Activated CD4-positive, alpha-beta T cell treated with anti-CD3 and anti-CD28 coated beads, Interleukin-2, amount 10 ng/mL, durations not matched to agents 24 days and 14 days (primary cell): ENCODE measurements around the gene GALNT9. TPM values are rescaled to one million over a fixed set of nuclear protein-coding genes. Genes with fewer than 3 reads are reported as not detected.

Experiments
- DNase-seq: peaks from one replicate; pipeline ENCODE4 v3.0.0; 2022
- H3K27ac Mint-ChIP-seq: one replicate; pipeline ENCODE4 v1.8.0; 2022; ENCODE audit warnings: mild to moderate bottlenecking, mixed read lengths
- H3K27me3 Mint-ChIP-seq: one replicate; pipeline ENCODE4 v1.8.0; 2022; ENCODE audit warnings: mixed read lengths
- H3K36me3 Mint-ChIP-seq: one replicate; pipeline ENCODE4 v1.8.0; 2022; ENCODE audit warnings: low read depth, mild to moderate bottlenecking, mixed read lengths
- H3K4me1 Mint-ChIP-seq: one replicate; pipeline ENCODE4 v1.8.0; 2021; ENCODE audit warnings: mixed read lengths
- H3K4me3 Mint-ChIP-seq: one replicate; pipeline ENCODE4 v1.8.0; 2022; ENCODE audit warnings: mild to moderate bottlenecking, moderate library complexity, mixed read lengths
- H3K9me3 Mint-ChIP-seq: one replicate; pipeline ENCODE4 v1.8.0; 2021; ENCODE audit warnings: mixed read lengths
- intact Hi-C: fragments of 100-400 bp; cut with micrococcal nuclease; formaldehyde crosslinking; loops from one replicate; pipeline ENCODE4 v1.15.1; 2023
- total RNA-seq: library from RNA; stranded (reverse); gene quantifications from 2 replicates; pipeline ENCODE4 v1.2.3, GENCODE V29; 2022

The GALNT9 gene
- total RNA-seq, 1 donor from 2014 or later, result not detected

GRCh38 chr12:132354211-132354981 lies 25.0 kb upstream of the GALNT9 start:
- Mint-ChIP-seq H3K4me3 (no peak overlapping the region), H3K9me3 (no peaks in the 10 kb centered on the region), H3K27ac (no peak overlapping the region), H3K36me3 (no peaks in the 10 kb centered on the region), H3K4me1 (no peaks in the 10 kb centered on the region), H3K27me3 (no peaks in the 10 kb centered on the region)
- intact Hi-C loops, result no loop called here
- DNase-seq, result no peak

GRCh38 chr12:132353811-132354210 lies 24.4 kb upstream of the GALNT9 start:
- no peak for DNase-seq
- Mint-ChIP-seq H3K4me1 (no peaks in the 10 kb centered on the region), H3K27me3 (no peaks in the 10 kb centered on the region), H3K4me3 (no peak overlapping the region), H3K27ac (no peak overlapping the region), H3K36me3 (no peaks in the 10 kb centered on the region), H3K9me3 (no peaks in the 10 kb centered on the region)
- intact Hi-C loops, result no loop called here

GRCh38 chr12:132352896-132353800 lies 23.8 kb upstream of the GALNT9 start:
- no peaks in the 10 kb centered on the region for H3K4me1 Mint-ChIP-seq
- no peaks in the 10 kb centered on the region for H3K27me3 Mint-ChIP-seq
- H3K9me3 Mint-ChIP-seq, result no peaks in the 10 kb centered on the region
- DNase-seq, result no peak
- no peaks in the 10 kb centered on the region for H3K36me3 Mint-ChIP-seq
- intact Hi-C loops, result no loop called here
- H3K27ac Mint-ChIP-seq, result no peak overlapping the region
- H3K4me3 Mint-ChIP-seq, result no peak overlapping the region

GRCh38 chr12:132351751-132352495 lies 22.5 kb upstream of the GALNT9 start:
- no peaks in the 10 kb centered on the region for H3K27me3 Mint-ChIP-seq
- no peaks in the 10 kb centered on the region for H3K36me3 Mint-ChIP-seq
- H3K9me3 Mint-ChIP-seq, result no peaks in the 10 kb centered on the region
- intact Hi-C loops, result no loop called here
- no peaks in the 10 kb centered on the region for H3K4me1 Mint-ChIP-seq
- no peak overlapping the region for H3K4me3 Mint-ChIP-seq
- H3K27ac Mint-ChIP-seq, result no peak overlapping the region
- DNase-seq, result no peak

GRCh38 chr12:132349501-132350131 lies 20.2 kb upstream of the GALNT9 start:
- intact Hi-C loops, result no loop called here
- DNase-seq, result no peak
- Mint-ChIP-seq H3K27me3 (no peaks in the 10 kb centered on the region), H3K27ac (no peak overlapping the region), H3K4me1 (no peaks in the 10 kb centered on the region), H3K9me3 (no peaks in the 10 kb centered on the region), H3K4me3 (no peak overlapping the region), H3K36me3 (no peaks in the 10 kb centered on the region)

- no peaks in the 10 kb centered on the region for H3K9me3 Mint-ChIP-seq
- no peaks in the 10 kb centered on the region for H3K4me1 Mint-ChIP-seq
- H3K36me3 Mint-ChIP-seq, result no peaks in the 10 kb centered on the region
- no peak overlapping the region for H3K4me3 Mint-ChIP-seq
- no peak overlapping the region for H3K27ac Mint-ChIP-seq
- DNase-seq, result no peak
- intact Hi-C loops, result no loop called here
- H3K27me3 Mint-ChIP-seq, result peaks cover under 1% of the 10 kb centered on the region
Measured at GRCh38 chr12:132348176-132348575, 18.8 kb upstream of the GALNT9 start.

- Mint-ChIP-seq H3K4me3 (no peak overlapping the region), H3K4me1 (no peaks in the 10 kb centered on the region), H3K36me3 (no peaks in the 10 kb centered on the region), H3K27ac (no peak overlapping the region), H3K9me3 (no peaks in the 10 kb centered on the region), H3K27me3 (peaks cover 5% of the 10 kb centered on the region)
- no peak for DNase-seq
- intact Hi-C loops, result no loop called here
Measured at GRCh38 chr12:132347176-132347855, 17.9 kb upstream of the GALNT9 start.

- no peak overlapping the region for H3K4me3 Mint-ChIP-seq
- no peaks in the 10 kb centered on the region for H3K36me3 Mint-ChIP-seq
- no peaks in the 10 kb centered on the region for H3K9me3 Mint-ChIP-seq
- intact Hi-C loops, result no loop called here
- H3K27ac Mint-ChIP-seq, result no peak overlapping the region
- no peak for DNase-seq
- H3K4me1 Mint-ChIP-seq, result no peaks in the 10 kb centered on the region
- peaks cover 5% of the 10 kb centered on the region for H3K27me3 Mint-ChIP-seq
Measured at GRCh38 chr12:132346471-132347175, 17.2 kb upstream of the GALNT9 start.

GRCh38 chr12:132345561-132346200 lies 16.3 kb upstream of the GALNT9 start:
- Mint-ChIP-seq H3K27ac (no peak overlapping the region), H3K27me3 (peaks cover 5% of the 10 kb centered on the region), H3K9me3 (no peaks in the 10 kb centered on the region), H3K4me3 (no peak overlapping the region), H3K4me1 (no peaks in the 10 kb centered on the region), H3K36me3 (no peaks in the 10 kb centered on the region)
- DNase-seq, result no peak
- intact Hi-C loops, result no loop called here

GRCh38 chr12:132345126-132345525 lies 15.7 kb upstream of the GALNT9 start:
- no peak overlapping the region for H3K4me3 Mint-ChIP-seq
- H3K27me3 Mint-ChIP-seq, result peaks cover 5% of the 10 kb centered on the region
- DNase-seq, result no peak
- H3K4me1 Mint-ChIP-seq, result no peaks in the 10 kb centered on the region
- no peak overlapping the region for H3K27ac Mint-ChIP-seq
- no peaks in the 10 kb centered on the region for H3K36me3 Mint-ChIP-seq
- no peaks in the 10 kb centered on the region for H3K9me3 Mint-ChIP-seq
- intact Hi-C loops, result no loop called here

GRCh38 chr12:132344601-132345000 lies 15.2 kb upstream of the GALNT9 start:
- intact Hi-C loops, result no loop called here
- H3K27ac Mint-ChIP-seq, result no peak overlapping the region
- no peaks in the 10 kb centered on the region for H3K9me3 Mint-ChIP-seq
- no peaks in the 10 kb centered on the region for H3K36me3 Mint-ChIP-seq
- H3K4me3 Mint-ChIP-seq, result no peak overlapping the region
- H3K4me1 Mint-ChIP-seq, result no peaks in the 10 kb centered on the region
- peaks cover 5% of the 10 kb centered on the region for H3K27me3 Mint-ChIP-seq
- DNase-seq, result no peak

GRCh38 chr12:132344181-132344580 lies 14.8 kb upstream of the GALNT9 start:
- Mint-ChIP-seq H3K36me3 (no peaks in the 10 kb centered on the region), H3K27ac (no peak overlapping the region), H3K4me3 (no peak overlapping the region), H3K9me3 (no peaks in the 10 kb centered on the region), H3K4me1 (no peaks in the 10 kb centered on the region), H3K27me3 (peaks cover 5% of the 10 kb centered on the region)
- DNase-seq, result no peak
- intact Hi-C loops, result no loop called here
